Skin epidermis (tissue), 12 donors: Measurements from ENCODE around the gene C4BPB.

ENCODE experiments used
- H3K27ac ChIP-seq, 21 experiments: fragments of 200-600 bp; sonication (generic) in 11 of 21; one replicate each; pipeline ENCODE4 v1.5.0; 2020; ENCODE audit warnings: mild to moderate bottlenecking in 3 of 21, inconsistent platforms in 2 of 21, moderate library complexity in 2 of 21
- H3K4me3 ChIP-seq, 7 experiments: fragments of 200-600 bp; sonication (generic) in 2 of 7; one replicate each; pipeline ENCODE4 v1.5.0; 2020; ENCODE audit warnings: inconsistent platforms in 2 of 7, mild to moderate bottlenecking in 2 of 7, moderate library complexity in 1 of 7

Gene C4BPB

DNA sequence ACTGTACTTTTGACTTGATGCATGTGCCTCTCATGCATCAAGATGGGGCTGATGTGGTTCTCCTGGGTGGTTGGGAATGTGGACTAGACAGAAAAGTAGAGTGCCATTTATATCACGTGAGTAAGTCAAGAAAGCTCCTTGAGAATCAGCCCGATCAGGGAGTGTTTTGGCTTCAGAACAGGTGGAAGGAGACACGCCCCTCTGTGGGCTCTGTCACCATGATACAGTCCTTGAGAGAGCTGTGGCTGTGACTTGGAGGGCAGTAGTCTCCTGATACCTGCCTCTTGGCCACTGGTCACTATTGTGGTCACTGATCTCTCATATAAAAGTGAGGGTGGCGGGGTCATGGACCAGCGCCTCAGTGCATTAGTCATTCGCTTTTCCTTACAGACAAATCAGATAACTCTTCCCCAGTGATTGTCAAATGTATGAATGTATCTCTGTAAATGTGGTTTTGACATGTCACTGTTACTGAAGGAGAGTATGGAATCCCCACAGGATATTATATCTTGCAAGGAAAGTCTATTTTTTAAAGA lies 8.9 kb upstream of the C4BPB start:
- H3K4me3 ChIP-seq: no peak overlapping the region

DNA sequence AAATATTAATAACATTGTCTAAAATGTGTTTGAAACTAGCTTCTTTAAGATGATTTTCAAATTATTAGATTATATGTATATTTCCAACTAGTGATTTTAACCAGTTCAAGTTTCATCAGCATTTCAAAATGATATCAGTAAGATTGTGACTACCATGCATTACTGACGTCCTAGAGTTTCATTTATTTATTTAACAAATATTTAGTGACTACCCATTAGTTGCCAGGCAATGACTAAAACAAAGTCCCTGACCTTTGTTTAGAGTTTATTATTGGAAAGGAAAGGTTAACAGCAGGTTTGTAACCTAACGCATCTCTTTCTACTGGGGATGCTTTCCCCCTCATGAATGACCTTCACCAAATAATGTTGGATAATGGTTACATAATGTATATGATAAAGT lies 7.6 kb upstream of the C4BPB start:
- Histone ChIP-seq H3K4me3 (no peak overlapping the region), H3K27ac (no peak overlapping the region)

More for the DNA sequence above, 8.9 kb upstream of the C4BPB start:
- no peak overlapping the region for H3K27ac ChIP-seq

DNA sequence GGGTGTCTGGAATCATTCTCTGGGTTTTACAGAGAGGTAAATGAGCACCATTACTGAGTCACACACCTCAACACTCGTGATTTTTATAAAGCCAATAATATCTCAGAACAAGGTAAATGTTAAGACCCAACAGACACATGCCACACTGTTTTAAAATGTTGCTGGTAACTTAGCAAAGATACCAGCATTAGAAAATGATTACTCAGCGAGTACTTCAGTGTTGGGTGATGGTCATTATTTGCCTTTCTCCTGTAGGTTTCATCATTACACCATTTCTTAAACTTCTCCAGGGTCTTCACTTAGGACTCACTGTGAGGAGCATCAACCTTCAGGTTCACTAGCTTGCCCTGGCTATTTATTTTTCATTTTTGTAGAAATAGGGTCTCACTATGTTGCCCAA lies 6.9 kb upstream of the C4BPB start:
- Histone ChIP-seq H3K27ac (no peak overlapping the region), H3K4me3 (no peak overlapping the region)

DNA sequence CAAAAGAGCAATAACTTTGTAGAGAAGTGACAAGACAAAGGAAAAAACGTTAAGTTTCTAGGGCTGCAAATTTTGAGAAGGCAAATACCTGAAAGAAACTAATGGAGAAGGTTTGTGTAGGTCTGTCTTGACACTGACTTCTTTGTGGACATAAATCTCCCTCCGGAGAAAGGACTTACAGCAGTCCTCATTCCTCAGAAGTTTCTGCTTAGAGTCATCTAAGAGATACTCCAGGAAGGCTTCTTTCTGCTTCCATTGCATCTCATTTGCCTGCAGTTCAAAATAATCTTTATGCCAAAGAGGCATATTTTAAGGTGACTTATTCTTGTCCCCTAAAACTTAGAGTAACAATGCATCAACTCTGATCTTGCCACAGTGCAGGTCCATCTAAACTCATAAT lies 4.4 kb upstream of the C4BPB start:
- no peak overlapping the region for H3K27ac ChIP-seq
- no peak overlapping the region for H3K4me3 ChIP-seq

DNA sequence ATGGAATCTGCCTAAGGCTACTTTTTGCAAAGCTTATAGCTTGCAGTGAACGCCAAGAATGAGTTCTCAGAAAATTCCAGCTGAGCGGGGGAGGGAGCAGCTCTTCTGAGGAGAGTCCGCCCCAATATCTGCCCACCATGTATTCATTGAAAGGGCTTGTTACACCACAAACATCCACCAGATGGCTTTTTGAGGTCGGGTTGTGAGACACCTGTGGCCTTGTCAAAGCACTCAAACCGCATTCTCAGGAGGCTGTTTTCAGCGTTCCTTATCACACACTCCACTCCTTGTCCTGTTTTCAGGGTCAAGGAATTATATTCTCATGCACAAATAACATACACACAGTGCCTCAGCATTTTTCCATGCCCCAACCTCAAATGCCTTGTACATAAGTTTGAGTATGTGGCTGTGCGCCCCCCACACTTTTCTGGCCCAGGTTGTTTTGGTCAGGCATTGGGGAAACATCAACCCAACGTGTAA lies 3.9 kb upstream of the C4BPB start:
- no peak overlapping the region for H3K27ac ChIP-seq
- H3K4me3 ChIP-seq: no peak overlapping the region

DNA sequence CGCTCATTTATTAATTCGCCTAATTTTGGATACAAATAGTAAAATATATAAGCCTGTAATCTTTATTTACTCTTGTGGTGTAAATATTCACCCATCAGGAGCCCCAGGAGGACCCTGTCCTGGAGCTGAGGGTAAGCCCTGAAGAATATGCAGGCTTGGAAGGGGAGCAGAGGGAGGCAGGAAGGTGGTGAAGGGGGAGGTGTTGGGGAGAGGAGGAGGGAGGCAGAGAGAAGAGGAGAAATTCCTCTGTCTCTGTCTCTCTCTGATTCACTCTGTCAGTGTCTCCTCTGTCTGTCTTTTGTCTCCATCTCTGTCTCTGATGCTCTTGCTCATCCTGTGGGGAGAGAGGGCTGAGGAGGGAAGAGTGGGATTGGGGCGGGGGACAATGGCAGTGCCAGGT lies 2.8 kb upstream of the C4BPB start:
- H3K4me3 ChIP-seq: no peak overlapping the region
- no peak overlapping the region for H3K27ac ChIP-seq

DNA sequence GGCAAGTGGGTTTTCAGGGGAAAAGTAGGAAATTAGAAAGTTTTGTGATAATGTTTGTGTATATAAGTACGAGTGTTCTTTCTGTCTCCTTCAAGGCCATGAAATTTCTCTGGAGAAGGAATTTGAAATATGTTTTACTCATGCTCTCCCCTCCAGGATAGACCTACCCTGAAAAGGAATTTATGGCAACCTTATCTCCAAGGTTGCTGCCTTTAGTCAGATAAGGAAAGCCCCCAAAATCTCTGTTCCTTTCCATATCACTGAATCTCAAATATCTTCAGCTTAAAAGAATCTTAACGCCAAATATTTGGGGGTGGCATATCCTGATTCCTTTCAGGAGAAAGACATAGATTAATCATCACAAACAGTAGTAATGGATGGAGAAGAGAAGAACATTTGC lies 499 bp upstream of the C4BPB start:
- no peak overlapping the region for H3K4me3 ChIP-seq
- H3K27ac ChIP-seq: no peak overlapping the region

DNA sequence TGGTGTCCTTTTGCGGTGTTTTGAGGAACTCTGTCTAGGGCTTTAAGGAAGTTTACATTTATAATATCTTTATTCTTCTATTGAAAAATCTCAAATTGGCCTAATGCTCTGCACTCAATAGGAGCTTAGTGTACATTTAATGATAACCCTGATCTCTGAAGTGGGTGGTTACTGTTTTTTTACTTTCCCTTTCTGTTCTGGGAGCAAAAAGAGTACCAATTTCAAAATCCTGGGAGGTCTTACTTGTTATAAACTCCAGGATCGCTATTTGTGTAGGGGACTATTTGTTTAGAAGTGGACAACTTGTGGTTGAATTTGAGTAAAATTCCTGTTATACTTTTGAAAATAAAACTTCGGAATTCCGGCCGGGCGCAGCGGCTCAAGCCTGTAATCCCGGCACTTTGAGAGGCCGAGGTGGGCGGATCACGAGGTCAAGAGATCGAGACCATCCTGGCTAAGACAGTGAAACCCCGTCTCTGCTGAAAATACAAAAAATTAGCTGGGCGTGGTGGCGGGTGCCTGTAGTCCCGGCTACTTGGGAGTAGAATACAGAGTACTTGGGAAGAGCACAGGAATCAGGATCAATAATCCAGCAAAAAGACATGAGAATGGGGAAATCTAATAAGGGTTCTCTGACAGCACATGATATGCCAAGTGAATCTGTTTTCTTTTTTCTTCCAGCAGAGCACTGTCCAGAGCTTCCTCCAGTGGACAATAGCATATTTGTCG lies 1.1 kb downstream of the C4BPB start:
- Histone ChIP-seq H3K4me3 (no peak overlapping the region), H3K27ac (no peak overlapping the region)

DNA sequence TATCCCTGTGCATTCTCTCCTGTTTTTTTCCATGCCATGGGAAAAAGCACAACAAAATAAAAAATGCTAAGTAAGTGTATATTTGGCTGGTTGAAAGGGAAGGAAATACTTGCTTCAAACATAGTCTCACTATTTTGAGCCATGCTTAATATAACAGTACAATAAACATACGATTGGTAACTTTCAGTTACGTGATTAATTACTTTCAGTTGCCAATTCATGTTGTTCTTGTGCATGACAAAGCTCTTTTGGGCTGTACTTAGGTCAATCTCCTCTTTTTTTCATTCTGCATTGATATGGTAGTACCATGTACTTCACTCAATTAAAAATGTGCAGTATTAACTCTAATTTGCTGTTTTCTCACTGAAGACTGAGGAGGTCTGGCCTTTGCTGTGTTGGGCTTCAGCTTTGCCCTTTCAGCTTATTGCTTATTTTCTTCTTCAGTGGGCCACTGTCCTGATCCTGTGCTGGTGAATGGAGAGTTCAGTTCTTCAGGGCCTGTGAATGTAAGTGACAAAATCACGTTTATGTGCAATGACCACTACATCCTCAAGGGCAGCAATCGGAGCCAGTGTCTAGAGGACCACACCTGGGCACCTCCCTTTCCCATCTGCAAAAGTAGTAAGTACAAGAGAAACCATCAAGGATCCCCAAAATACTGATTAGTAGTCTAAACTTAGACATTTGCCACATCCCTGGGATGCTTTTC lies 2.7 kb downstream of the C4BPB start:
- Histone ChIP-seq H3K27ac (no peak overlapping the region), H3K4me3 (no peak overlapping the region)

DNA sequence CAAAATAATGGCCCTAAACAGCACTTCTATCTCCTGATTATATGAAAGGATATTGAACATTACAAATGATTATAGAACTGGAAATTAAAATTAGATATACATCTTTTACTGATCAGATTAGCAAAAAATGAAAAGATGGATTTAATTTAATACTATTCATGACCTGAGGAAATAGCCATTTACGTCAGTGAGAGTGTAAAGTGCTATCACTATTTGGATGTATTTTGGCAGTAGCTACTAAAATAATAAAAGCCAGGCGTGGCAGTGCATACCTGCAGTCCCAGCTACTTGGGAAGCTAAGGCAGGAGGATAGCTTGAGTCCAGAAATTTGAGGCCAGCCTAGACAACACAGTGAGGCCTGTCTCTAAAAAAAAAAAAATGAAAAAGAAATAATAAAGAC lies 5.3 kb downstream of the C4BPB start:
- Histone ChIP-seq H3K4me3 (no peak overlapping the region), H3K27ac (no peak overlapping the region)

DNA sequence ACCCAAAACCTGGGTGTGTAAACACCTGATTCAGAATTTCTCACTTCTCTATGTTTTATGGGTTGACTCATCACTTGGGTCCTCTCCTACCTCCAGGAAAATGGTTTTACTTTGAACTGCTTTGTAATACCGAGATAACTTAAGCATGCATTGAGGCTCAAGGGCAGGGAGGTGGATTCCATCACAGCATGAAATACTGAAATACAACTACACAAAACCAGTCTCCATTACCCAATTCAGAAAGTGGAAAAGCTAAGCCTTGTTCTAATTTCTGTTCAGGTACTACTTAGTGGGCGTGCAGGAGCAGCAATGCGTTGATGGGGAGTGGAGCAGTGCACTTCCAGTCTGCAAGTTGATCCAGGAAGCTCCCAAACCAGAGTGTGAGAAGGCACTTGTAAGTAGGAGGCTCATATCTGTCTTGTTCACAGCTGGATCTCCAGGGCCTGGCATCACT lies 9.2 kb downstream of the C4BPB start:
- no peak overlapping the region for H3K4me3 ChIP-seq

DNA sequence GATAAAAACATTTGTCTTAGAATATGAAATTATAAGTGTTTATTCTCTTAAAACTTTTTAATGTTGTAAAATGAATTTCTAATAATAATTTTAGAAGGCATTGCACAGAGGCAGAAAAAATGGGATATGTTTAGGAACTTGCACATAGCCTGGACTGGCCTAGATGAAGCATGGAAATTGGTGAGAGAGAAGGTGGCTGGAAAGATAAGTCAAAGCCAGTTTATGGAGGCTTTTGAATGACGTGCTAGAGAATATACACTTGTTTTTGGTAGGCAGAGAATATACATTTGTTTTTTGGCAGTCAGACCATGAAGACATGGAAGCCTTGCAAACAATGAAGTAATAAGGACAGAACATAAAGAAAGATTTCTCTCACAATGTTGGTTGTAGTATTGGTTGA lies 13.1 kb downstream of the C4BPB start:
- no peak overlapping the region for H3K27ac ChIP-seq
- no peak overlapping the region for H3K4me3 ChIP-seq

More for the DNA sequence above, 9.2 kb downstream of the C4BPB start:
- H3K27ac ChIP-seq: no peak overlapping the region

DNA sequence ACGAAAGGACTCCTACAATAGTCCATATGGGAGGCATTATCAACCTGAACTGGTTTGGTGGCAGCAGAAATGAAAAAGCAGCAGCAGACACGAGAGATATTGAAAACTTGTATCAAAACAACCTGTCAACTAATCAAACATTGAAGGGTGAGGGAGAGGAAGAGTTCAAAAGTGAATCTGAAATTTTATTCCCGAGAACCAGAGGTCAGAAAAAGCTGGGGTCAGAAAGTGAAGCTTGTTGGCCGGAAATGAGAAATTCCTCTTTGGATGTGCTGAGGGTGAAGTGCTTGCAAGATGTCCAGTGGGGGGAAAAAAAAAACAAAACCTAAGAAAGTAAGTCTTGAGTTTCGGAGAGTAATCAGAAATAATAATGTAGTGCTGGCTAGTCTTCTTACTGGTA lies 13.5 kb downstream of the C4BPB start:
- Histone ChIP-seq H3K27ac (no peak overlapping the region), H3K4me3 (no peak overlapping the region)

DNA sequence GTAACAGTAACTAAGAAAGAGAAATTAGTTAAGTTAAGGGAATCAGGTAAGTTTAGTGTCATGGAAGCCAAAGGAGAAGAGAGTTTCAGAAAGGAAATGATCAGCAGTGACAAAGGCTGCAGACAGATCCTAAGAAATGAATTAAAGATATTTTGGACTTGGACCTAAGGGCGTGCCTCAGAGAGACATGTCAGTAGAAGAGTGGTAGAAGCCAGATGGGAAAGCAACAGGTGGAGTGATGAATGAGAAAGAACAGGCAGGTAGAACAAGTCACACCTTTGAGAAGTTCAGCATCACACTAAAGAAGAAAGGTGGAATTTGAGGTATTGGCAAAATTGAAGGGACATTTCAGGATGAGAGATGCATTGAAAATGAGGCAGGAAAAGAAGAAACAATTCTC lies 14.0 kb downstream of the C4BPB start:
- Histone ChIP-seq H3K27ac (no peak overlapping the region), H3K4me3 (no peak overlapping the region)

DNA sequence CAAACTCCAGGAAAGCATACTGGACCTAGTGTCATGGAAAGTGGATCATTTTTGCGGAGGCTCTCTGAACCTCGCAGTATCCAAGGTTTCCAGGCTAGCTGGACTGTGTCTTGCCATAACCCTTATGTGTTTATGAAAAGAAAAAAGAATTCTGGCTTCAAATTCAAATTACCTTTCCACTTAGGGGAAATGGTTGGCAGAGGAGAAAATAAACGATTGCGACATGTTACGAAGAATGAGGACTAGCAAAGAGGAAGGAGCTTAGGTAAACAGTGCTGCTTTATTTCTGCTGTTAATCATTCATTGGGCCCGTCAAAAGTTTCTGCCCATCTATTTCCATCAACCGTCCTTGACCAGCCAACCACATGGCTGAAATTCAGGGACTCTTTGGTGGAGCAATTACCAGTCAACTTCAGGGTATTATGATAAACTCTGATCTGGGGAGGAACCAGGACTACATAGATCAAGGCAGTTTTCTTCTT lies 15.3 kb downstream of the C4BPB start, which contains the start of gene C4BPA:
TSS of gene C4BPA (plus strand) at position 342 of the 482 bp plus-strand sequence. CDS start 8,793 bp downstream, outside the sequence.
- Histone ChIP-seq H3K27ac (no peak within 1 kb of the TSS), H3K4me3 (no peak within 1 kb of the TSS)

DNA sequence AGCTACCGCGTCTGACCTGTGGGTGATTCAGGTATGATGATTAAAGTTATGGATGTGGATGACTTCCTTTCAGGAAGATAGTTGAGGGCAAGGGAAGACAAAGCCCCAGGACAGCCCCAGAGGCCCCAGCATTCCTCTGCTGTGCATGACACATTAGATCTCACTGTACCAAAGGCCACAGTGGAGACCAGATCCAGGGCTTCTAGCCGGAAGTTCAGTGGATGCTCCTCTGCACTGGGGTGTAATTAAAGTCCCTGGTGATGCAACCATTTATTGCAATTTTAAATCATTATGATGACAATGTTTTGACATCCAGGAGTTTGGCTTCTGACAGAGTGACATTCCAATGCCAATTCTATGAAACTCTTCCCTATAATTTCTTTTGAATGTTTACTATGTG lies 20.3 kb downstream of the C4BPB start:
- Histone ChIP-seq H3K4me3 (no peak overlapping the region), H3K27ac (no peak overlapping the region)

DNA sequence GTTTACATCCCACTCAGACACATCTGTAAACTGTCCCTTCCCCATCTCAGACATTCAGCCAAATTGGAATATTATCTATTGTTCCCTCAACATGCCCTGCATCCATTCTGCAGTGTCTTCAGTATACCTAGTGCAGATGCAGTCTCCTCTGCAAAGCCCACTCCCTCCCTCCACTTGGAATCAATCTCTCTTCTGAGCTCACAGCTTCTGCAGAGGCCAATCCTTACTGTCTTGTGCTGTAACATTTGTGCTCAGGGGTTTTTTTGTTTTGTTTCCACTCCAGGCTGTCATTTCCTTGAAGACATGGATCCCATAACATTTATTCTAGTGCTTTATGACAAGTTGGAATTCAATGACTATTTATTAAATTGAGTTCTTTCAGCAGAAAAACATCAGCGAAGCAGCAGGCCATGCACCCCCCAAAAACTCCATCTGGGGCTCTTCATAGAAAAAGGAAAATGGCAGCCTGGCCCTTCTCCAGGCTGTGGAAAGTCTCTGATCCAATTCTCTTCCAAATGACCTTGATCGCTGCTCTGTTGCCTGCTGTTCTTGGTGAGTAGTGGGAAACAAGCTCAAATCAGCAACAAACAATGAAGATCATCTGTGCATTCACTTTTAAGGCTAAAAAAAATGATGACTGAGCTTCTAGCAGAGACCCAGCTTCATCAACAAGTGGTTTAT lies 24.1 kb downstream of the C4BPB start:
- H3K4me3 ChIP-seq: no peak overlapping the region
- no peak overlapping the region for H3K27ac ChIP-seq

DNA sequence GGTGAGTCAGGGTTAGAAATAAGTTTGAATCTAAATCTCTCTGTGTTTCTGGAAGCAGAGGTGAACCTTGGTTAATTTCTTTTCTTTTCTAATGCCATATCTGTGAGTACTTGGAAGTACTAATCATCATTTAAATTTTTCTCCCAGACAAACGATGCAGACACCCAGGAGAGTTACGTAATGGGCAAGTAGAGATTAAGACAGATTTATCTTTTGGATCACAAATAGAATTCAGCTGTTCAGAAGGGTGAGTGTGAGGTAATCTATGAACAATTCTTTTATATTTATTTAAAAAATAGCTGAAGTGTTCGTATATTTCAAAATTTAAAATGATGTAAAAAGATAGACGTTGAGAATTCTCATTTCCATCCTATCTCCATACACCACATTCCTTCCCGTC lies 26.6 kb downstream of the C4BPB start:
- Histone ChIP-seq H3K4me3 (no peak overlapping the region), H3K27ac (no peak overlapping the region)

DNA sequence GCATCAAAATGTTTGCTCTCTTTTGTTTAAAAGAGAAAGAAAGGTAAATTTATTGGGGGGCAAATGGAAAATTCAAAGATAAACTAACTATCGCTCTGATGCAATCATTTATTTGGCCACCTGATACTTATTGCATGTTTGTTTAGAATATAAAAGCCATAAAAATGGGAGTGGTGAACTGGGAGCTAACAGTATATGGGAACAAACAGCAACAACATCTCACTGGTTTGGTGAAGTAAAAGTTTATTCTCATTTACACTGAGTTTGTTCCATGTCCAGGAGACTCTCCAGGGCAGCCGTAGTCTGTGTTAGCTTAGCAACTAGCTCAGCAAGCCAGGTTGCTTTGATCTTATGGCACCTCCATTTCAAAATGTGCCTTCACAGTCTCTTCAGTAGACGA lies 35.7 kb downstream of the C4BPB start:
- Histone ChIP-seq H3K4me3 (no peak overlapping the region), H3K27ac (no peak overlapping the region)

DNA sequence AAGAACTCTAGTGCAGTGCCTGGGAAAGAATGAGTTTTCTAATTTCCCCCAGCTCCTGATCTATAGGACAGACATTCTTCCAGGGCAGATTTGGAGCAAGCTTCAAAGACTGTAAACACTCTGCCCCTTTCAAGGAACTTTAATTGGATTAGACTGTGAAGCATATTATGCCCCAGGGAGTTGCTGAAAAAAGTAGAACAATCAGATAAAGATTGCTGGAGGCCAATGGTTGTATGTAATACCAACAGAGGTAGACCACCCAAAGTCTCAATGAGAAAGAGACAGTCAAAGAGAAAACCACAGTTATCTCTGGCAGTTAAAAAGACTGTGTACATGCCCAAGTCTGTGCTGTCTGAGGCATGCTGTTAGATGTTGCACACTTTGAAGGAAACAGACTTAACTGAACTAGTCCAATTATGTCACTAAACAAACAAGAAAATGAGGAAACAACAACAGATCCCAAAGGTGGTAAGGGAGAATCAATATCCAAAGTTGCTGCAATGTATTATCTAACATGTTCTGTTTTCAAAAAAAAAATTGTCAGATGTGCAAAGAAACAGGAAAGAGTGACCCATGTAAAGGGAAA lies 39.8 kb downstream of the C4BPB start:
- no peak overlapping the region for H3K4me3 ChIP-seq
- peak overlapping the region in 1 of 21 experiments; percentile 53 for H3K27ac ChIP-seq
